C4-2B (cell line): Measurements from ENCODE around the gene TCEAL9.

Experiments used
- H3K27ac ChIP-seq: fragments of 450-650 bp; 2 replicates; pipeline ENCODE4 v1.5.1; 2017
- CTCF ChIP-seq: fragments of 450-650 bp; conservative IDR thresholded peaks from 2 replicates; pipeline ENCODE4 v1.5.1; 2017; ENCODE audit warnings: mild to moderate bottlenecking
- ZFX ChIP-seq: fragments of 450-650 bp; IDR thresholded peaks from 2 replicates; pipeline ENCODE4 v1.6.1; 2017

TCEAL9 gene

GRCh38 chrX:103396186-103396585 lies 39.9 kb downstream of the TCEAL9 start:
- TF ChIP-seq CTCF (no peak), ZFX (no peak)
- no peak overlapping the region for H3K27ac ChIP-seq

- no peak for TF ChIP-seq CTCF
- no peak for TF ChIP-seq ZFX
- H3K27ac ChIP-seq: no peak overlapping the region
These were observed 40.4 kb downstream of the TCEAL9 start for GRCh38 chrX:103396660-103397059.

- TF ChIP-seq CTCF: no peak
- no peak for TF ChIP-seq ZFX
- no peak overlapping the region for H3K27ac ChIP-seq
These were observed 41.4 kb downstream of the TCEAL9 start for GRCh38 chrX:103397707-103398106.

- no peak for TF ChIP-seq ZFX
- no peak for TF ChIP-seq CTCF
- no peak overlapping the region for H3K27ac ChIP-seq
These were observed 42.1 kb downstream of the TCEAL9 start for GRCh38 chrX:103398421-103398864.

- no peak for TF ChIP-seq ZFX
- no peak for TF ChIP-seq CTCF
- no peak overlapping the region for H3K27ac ChIP-seq
These were observed 43.4 kb downstream of the TCEAL9 start for GRCh38 chrX:103399744-103400143.

- TF ChIP-seq ZFX (no peak), CTCF (no peak)
- no peak overlapping the region for H3K27ac ChIP-seq
These were observed 44.6 kb downstream of the TCEAL9 start for GRCh38 chrX:103400931-103401330.

- TF ChIP-seq ZFX (no peak), CTCF (no peak)
- H3K27ac ChIP-seq: no peak overlapping the region; the same call in 1 of the 2 replicates
These were observed 48.1 kb downstream of the TCEAL9 start for GRCh38 chrX:103404231-103405008.
